Heart right ventricle (tissue), 16 donors: ENCODE results near the gene MTA3. TPM values are rescaled to one million over a fixed set of nuclear protein-coding genes. Genes with fewer than 3 reads are reported as not detected.

ENCODE experiments used
- ATAC-seq, 8 donors: fragments of 200-7000 bp; cut with Tn5 transposase; one replicate each; pipeline ENCODE4 v1.9.1; 2020; ENCODE audit warnings: mild to moderate bottlenecking in 8 of 8, moderate library complexity in 8 of 8, moderate number of reproducible peaks in 1 of 8
- DNase-seq, 2 donors: peaks; one replicate each; pipeline ENCODE4 v3.0.0-alpha.2; 2020
- H3K27ac ChIP-seq, 10 donors: fragments of 200-600 bp; sonication (generic) in 2 of 10; one replicate each; pipeline versions ENCODE4 v1.5.0 to v1.8.0; 2020 to 2022; ENCODE audit warnings: mild to moderate bottlenecking in 3 of 10
- H3K27me3 ChIP-seq, 7 donors: fragments of 200-600 bp; one replicate each; pipeline ENCODE4 v1.8.0; 2021 to 2022; ENCODE audit warnings: mild to moderate bottlenecking in 2 of 7
- H3K36me3 ChIP-seq, 9 donors: fragments of 200-600 bp; sonication (generic) in 1 of 9; one replicate each; pipeline versions ENCODE4 v1.5.0 to v1.8.0; 2020 to 2022; ENCODE audit warnings: mild to moderate bottlenecking in 2 of 9
- H3K4me1 ChIP-seq, 9 donors: fragments of 200-600 bp; sonication (generic) in 1 of 9; one replicate each; pipeline versions ENCODE4 v1.5.0 to v1.8.0; 2020 to 2022; ENCODE audit warnings: mild to moderate bottlenecking in 4 of 9
- H3K4me3 ChIP-seq, 10 donors: fragments of 200-600 bp; sonication (generic) in 2 of 10; one replicate each; pipeline versions ENCODE4 v1.5.0 to v1.8.0; 2020 to 2022; ENCODE audit warnings: mild to moderate bottlenecking in 7 of 10, moderate library complexity in 2 of 10
- H3K9me3 ChIP-seq, 11 donors: fragments of 200-600 bp in 10 of 11; sonication (generic) in 2 of 11; one replicate each; pipeline versions ENCODE4 v1.5.0 to v1.8.0; 2013 to 2022; ENCODE audit warnings: mild to moderate bottlenecking in 2 of 11, control low read depth in 1 of 11, moderate library complexity in 1 of 11
- CTCF ChIP-seq, 9 donors: fragments of 200-600 bp; sonication (generic) in 2 of 9; IDR thresholded peaks; one replicate each; pipeline versions ENCODE4 v1.5.0 to v1.8.0; 2021 to 2022; ENCODE audit warnings: antibody characterized with exemption in 9 of 9, mild to moderate bottlenecking in 5 of 9, moderate library complexity in 1 of 9
- WGBS, 2 donors: extraction: QIAGEN DNeasy Blood & Tissue Kit; methylation state at CpG; one replicate each; pipeline ENCODE4 v1.1.7; 2013; ENCODE audit warnings: inconsistent platforms in 1 of 2; 5-methylcytosine and 5-hydroxymethylcytosine counted together
- intact Hi-C, 10 donors: fragments of 100-400 bp; cut with DNase I; formaldehyde crosslinking; loops; one replicate each; pipeline versions ENCODE4 v1.11.1 to v1.14.2; 2022
- polyA plus RNA-seq, 2 donors: library from polyadenylated mRNA; stranded (reverse); fragments of 200-250 nt; gene quantifications; one replicate each; pipeline ENCODE4 v1.2.3, GENCODE V29; 2013
- total RNA-seq, 10 donors: library from RNA; stranded (reverse); fragmentation: NEBNext Ultra II Directional in 3 of 10; extraction: Animal tissue kit (Norgen Biotek cat#: 25700) in 3 of 10; gene quantifications; one replicate each; pipeline versions ENCODE4 v1.2.1 to v1.2.4, GENCODE V29; 2021 to 2023
- donor health status: Arrhythmogenic right ventricular cardiomyopathy.
- donor health status: ischemic (EF 13 %, LVEDD 7.1; RV severe dilation, severe dysfunction).
- donor health status: healthy with polysubstance abuse.
- donor health status: DM: no; HTN: yes; CAD: no.
- donor health status: DM: no; HTN: no; CAD: no.
- donor health status: ischemic (EF 25% LVEDD 6.9; RV normal size, moderate dysfunction).
- donor health status: ischemic (EF 25% LVEDD 5.7; RV mildly dilated, moderate dysfunction).
- donor health status: healthy.
- donor health status: DM: yes; HTN: yes; CAD: no.
- donor health status: Ischemic cardiomyopathy.
- donor health status: ischemic (EF 35%, LVEDD 5.7; RV mildly dilated, moderate dysfunction).
- donor health status: nonischemic (EF 11% LVEDD 7.7; RV severe dilation, severe dysfunction).
- donor health status: DM: yes; HTN: yes; CAD: no.
- donor health status: PGD.
- donor health status: ischemic (EF 29% LVEDD 5.4; RV normal size, mild dysfunction).
- donor health status: nonischemic (EF 23%, LVEDD 6.1; RV moderate dilation, normal function).

MTA3 gene
- total and polyA plus RNA-seq, 12 donors: 11.2 to 29.4 (median 21.9) TPM

- H3K4me1 ChIP-seq: no peaks in the 10 kb centered on the region
- H3K4me3 ChIP-seq: no peak overlapping the region
- intact Hi-C loops: no loop called here
- peaks cover 0 to 56% (median 5%) of the 10 kb centered on the region in 9 donors for H3K36me3 ChIP-seq
- ATAC-seq (no peak), DNase-seq (no peak)
- TF ChIP-seq CTCF (IDR thresholded peaks at IDR 0.05): no peak
- peaks cover 0 to 28% (median 8%) of the 10 kb centered on the region in 11 donors for H3K9me3 ChIP-seq
- H3K27me3 ChIP-seq: no peaks in the 10 kb centered on the region
- H3K27ac ChIP-seq: no peak overlapping the region
Measured at GRCh38 chr2:42736598-42737322, 168.3 kb downstream of the MTA3 start.

GRCh38 chr2:42741140-42741539 is 172.7 kb downstream of the MTA3 start:
- peaks cover 0 to 2% (median 0%) of the 10 kb centered on the region in 11 donors for H3K9me3 ChIP-seq
- TF ChIP-seq CTCF (IDR thresholded peaks at IDR 0.05): no peak
- H3K4me3 ChIP-seq: no peak overlapping the region

GRCh38 chr2:42742740-42743658 is 174.6 kb downstream of the MTA3 start:
- no peak for ATAC-seq
- Histone ChIP-seq H3K27me3 (no peaks in the 10 kb centered on the region), H3K9me3 (no peaks in the 10 kb centered on the region), H3K36me3 (peaks cover 0 to 18% (median 0%) of the 10 kb centered on the region in 9 donors), H3K27ac (no peak overlapping the region), H3K4me3 (no peak overlapping the region), H3K4me1 (no peaks in the 10 kb centered on the region)
- WGBS, 2 donors: 70 to 73% methylated on average over 2 of the region's 2 CpGs
- DNase-seq: no peak
- no peak for TF ChIP-seq CTCF (IDR thresholded peaks at IDR 0.05)
- intact Hi-C loops: no loop called here

More at GRCh38 chr2:42741140-42741539, 172.7 kb downstream of the MTA3 start:
- Histone ChIP-seq H3K36me3 (peaks cover 0 to 25% (median under 1%) of the 10 kb centered on the region in 9 donors), H3K27ac (no peak overlapping the region), H3K27me3 (no peaks in the 10 kb centered on the region), H3K4me1 (no peaks in the 10 kb centered on the region)
- intact Hi-C loops: no loop called here
- DNase-seq (no peak), ATAC-seq (no peak)
- WGBS, 2 donors: 80 to 86% methylated on average over 3 of the region's 3 CpGs

- Histone ChIP-seq H3K27me3 (no peaks in the 10 kb centered on the region), H3K27ac (no peak overlapping the region), H3K9me3 (no peaks in the 10 kb centered on the region), H3K4me1 (no peaks in the 10 kb centered on the region), H3K36me3 (peaks cover 0 to 18% (median 0%) of the 10 kb centered on the region in 9 donors), H3K4me3 (no peak overlapping the region)
- ATAC-seq: no peak
- intact Hi-C loops: no loop called here
- 83 to 90% methylated on average over 1 of the region's 1 CpG for WGBS, 2 donors
- TF ChIP-seq CTCF (IDR thresholded peaks at IDR 0.05): no peak
- DNase-seq: no peak
Measured at GRCh38 chr2:42743659-42743990, 175.2 kb downstream of the MTA3 start.
